HG02763 (cell line): ENCODE results near the gene RPTOR.

Source experiments
- ATAC-seq: cut with Tn5 transposase; IDR thresholded peaks from one replicate; pipeline ENCODE4 v1.9.1; 2021; ENCODE audit warnings: mild to moderate bottlenecking, moderate library complexity; ENCODE audit not compliant: unreplicated experiment

The RPTOR gene

GRCh38 chr17:80585890-80586845 lies 41.5 kb downstream of the RPTOR start:
- no peak for ATAC-seq

- ATAC-seq, result no peak
These were observed 42.2 kb downstream of the RPTOR start for GRCh38 chr17:80586846-80587228.

GRCh38 chr17:80588702-80589383 lies 44.2 kb downstream of the RPTOR start:
- no peak for ATAC-seq

DNA sequence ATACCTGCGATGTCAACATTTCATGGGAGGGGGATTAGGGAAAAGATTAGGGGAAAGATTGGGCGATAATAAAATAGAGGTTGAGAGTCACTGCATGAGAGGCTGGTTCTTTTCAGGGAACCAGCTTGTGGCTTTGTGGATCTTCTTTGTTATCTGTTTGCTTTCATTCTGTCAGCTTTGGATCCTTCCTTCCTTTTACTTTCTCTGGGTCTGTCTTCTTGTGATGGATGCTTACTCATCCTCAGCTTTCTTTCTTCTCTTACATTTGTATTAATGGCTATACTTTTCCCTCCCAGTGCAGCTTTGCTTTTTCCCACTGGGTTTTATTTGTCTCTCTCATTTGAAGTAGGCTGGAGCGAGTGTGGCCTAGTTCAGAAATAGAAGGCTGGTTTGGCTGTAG lies 47.1 kb downstream of the RPTOR start:
- ATAC-seq, result no peak

DNA sequence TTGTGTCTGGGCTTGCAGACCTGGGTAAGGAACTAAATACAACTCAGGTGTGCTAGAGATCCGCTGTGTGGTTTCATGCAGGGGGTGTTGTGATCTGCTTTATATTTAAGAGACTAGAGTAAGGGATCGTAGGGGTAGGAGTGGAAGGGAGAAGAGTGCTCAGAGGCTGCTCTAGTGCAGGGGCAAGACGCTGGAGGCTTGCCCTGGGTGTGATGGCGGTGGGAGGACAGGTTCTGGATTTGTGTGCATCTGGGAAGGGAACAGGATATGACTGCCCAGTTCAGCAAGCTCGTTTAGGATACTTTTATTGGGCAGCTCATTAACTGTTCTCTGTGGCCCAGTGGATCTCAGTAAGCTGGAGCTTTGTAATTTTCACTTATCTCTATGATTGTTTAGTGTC lies 47.6 kb downstream of the RPTOR start:
- ATAC-seq, result no peak

- ATAC-seq, result no peak
These were observed 48.5 kb downstream of the RPTOR start for GRCh38 chr17:80593181-80593580.

- ATAC-seq, result no peak
These were observed 50.0 kb downstream of the RPTOR start for GRCh38 chr17:80594431-80595269.

DNA sequence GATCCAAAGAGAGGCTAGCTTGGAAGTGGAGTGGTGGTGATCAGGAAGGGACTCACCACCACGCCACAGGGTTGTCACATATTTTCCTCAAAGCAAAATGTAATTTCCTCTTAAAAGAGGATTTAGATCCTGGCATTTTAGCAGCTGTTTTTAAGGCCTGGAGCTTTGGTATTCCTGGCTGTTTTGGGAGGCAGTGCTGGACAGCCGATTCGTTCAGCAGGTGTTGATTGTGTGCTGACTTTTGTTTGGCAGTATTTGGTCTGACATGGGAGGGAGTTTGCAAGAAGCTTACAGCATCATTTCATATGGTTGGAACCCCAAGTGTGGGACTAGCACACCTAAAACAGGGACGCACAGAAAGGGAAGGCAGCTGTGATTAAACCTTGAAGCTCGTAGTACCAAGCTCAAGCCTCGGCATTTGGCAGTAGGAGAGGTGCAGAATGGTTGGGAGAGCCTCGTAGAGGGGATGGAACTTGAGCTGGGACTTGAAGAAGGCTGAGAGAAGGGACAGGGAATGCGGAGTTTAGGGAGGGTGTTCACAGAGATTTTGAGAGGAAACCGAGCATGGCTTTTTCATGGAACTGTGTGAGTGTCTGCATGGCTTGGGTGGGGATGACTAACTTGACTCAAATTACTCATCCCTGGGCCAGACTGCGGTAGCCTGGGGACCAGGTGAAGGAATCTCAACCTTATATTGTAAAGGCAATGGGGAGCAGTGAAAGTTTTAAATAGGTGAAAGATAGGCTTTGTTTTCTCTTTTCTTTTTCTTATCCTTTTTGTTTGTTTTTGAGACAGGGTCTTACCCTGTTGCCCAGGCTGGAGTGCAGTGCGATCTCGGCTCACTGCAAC lies 52.3 kb downstream of the RPTOR start:
- ATAC-seq, result no peak

DNA sequence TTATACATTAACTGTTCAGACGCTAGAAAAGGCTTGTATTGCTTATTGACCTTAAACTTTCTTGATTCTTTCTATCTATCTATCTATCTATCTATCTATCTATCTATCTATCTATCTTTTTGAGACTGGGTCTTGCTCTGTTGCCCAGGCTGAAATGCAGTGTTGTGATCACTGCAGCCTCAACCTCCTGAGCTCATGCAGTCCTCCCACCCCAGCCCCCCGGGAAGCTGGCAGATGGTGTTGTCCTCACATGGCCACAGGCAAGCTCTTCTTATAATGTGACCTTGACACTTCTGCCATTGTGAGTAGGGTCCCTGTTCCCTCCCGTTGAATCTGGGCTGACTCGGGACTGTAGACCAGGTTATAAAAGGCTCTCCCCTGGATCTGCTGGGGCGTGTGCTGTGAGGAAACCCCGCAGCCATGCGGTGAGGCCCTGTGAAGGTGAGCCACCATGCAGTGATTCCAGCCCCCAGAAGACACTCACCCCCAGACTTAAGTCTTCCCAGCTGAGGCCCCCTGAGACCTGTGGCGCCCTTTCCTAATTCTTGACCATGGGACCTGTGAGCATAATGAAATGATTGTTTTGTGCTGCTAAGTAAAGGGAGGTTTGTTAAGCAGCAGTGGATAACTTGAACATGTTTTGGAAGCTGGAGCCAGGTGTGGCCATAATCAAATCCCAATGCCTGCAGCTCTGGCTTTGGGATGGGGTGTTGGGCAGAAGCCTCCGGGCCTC lies 54.3 kb downstream of the RPTOR start:
- no peak for ATAC-seq

DNA sequence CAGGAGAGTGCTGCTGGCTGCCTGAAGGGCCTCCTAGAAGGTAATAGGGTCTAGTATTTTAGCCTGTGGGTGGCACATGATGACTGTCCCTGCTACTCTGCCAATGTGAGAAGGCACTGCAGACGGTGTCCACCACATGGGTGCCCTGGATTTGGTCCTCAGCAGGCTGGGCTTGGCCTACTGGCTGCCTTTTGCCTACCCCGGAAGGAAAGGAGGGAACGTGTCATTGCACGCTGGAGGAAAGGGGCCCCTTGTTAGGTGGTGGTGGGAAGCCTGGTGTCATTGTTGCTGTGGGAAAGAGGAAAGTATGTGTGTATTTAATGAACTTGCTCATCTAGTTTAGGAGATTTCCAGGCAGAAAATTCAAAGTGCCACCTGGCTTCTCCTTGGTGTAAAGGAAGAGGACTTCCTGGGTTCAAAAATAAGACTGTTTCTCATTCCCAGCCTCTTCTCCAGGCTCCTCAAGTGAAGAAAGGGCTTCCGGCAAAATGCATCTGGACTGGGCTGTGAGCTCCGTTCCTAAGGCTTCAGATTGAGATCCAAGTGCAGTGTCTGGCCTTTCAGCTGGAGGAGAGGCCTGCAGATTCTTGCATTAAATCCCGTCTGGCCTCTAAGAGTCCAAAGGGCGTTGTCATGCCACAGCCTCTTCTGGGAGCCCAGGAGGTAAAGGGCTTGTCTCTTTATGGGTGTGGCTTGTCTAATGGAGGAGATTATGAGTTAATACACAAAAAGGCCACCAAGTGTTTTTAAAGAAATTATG lies 55.1 kb downstream of the RPTOR start:
- no peak for ATAC-seq

DNA sequence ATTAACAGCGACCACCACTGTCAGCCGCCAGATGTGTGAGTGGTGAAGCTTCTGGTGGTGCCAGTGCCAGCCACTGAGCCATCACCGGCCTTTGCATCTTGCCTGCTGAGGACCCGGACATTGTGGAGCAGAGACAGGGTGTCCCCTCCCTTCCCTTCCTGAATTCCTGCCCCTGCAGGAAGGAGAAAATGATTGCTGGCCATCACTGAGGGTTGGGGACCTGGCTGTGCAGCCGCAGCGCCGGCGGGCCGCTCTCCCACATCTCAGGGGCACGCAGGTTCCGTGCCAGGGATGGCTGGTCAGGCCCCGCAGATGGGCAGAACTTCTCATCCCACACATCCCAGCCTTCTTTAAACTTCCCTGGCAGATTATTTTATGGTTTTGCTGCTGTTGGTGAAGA lies 56.5 kb downstream of the RPTOR start:
- ATAC-seq, result no peak

DNA sequence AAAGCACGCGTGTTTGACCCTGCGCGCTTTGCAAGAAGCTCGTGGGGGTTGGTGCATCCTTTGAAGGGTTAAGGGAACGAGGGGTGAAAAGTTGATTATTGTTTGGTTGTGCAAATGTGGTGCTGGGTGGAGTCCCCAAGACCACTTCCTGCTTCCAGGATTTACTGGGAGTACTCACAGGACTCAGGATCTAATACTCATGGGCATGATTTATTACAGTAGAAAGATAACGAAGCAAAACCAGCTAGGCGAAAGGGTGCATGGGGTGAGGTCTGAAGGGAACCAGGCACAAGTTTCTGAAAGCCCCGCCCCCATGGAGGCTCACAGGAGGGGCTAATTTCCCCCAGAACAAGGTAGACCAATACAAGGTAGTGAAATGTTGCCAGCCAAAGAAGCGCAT lies 58.8 kb downstream of the RPTOR start:
- no peak for ATAC-seq

DNA sequence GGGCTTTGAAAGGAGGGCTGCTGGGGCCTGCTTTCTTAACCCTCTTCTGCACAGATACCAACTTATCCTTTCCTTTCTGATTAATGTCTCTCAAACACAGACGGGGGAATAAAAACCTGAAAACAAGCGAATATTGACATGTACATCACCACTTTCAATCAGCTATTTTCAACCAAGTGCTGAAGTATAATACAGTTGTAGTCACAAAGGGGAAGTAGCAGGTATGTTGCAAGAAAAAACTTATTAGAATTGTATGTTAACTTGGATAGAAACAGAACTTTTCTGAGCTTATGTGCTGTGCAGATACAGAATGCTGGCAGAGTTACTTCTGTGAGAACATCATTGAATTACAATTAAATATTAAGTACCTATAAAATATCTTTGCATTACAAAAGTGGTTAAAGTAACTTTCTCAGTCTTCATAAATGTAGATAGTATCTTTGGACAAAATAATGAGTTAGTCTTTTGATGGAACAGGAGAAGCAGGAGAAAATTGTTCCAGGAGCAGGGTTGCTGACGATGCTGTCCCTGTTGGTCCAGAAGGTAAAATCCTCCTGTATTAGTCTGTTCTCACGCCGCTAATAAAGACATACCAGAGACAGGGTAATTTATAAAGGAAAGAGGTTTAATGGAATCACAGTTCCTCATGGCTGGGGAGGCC lies 59.5 kb downstream of the RPTOR start:
- ATAC-seq, result no peak

- no peak for ATAC-seq
These were observed 60.0 kb downstream of the RPTOR start for GRCh38 chr17:80604670-80605010.

DNA sequence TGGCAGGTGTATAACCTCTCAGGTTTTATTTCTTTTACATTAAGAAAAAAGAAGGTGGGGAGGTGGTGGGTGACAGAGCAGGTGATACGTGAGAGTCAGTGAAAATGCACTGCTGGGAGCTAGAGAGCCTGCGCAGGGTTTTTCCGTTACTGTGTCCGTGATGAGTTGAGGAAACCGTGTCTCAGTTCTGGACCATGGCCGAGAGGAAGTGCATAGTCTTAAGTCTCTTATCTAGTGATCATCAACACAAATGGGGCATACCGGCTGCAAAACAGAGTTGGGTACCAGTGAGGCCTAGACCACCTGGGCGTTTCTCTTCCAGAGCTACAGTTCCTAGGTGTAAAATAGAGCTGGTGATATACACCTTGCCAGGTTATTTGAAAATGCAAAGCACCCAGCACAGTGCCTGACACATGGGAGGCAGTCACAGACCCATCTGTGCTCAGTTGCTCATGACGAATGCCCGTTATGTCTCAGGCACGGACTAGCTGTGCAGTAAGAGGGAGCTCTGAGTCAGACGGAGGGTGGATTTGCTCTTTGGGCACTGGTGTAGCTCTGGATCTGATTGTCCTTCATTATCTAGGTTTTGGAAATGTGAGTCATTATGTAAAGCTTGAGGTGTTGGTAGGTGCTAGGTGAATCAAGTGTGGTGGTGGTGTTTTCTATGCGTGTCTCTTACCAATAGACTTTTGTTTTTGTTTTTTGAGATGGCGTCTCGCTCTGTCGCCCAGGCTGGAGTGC lies 60.9 kb downstream of the RPTOR start:
- peak; percentile 82 for ATAC-seq

DNA sequence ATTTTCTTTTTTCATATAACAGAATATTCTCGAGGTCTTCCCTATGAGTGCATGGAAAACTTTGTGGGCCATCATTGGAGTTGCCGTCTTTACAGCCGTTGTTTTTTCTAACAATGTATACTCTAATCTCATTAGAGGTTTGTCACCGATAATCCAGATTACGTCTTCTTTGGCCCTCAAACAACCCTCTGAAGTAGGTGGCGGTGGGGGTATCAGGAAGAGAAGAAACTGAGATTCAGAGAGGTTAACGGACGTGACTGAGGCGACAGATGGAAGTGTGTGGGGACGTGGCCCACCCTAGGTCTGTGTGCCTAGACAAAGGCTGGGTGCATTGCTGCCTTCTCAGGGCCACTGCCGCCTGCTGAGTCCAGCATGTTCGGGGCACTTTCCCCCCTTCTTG lies 63.7 kb downstream of the RPTOR start:
- ATAC-seq, result no peak

DNA sequence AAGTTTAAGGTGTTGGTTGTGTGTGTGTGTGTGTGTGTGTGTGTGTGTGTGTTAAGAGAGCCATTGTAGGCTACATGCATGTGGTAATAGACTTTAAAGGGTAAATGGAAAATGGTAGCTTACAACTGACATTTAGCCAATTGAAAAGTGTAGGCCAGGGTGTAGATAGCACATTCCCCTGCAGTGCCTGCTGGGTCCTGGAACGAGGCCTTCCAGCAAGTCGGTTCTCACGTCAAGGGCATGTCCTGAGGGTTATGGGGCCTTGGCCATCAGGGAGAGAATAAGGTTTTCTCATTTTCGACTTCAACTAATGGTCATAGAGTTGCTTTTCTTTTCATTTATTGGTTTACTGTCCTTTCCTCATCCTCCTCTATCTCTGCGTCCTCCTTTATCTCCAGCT lies 65.1 kb downstream of the RPTOR start:
- no peak for ATAC-seq

- ATAC-seq, result no peak
These were observed 67.2 kb downstream of the RPTOR start for GRCh38 chr17:80611816-80612215.
